Astrocyte (in vitro differentiated cells and primary cell): ENCODE data around the gene IGF2R. TPM values are rescaled to one million over a fixed set of nuclear protein-coding genes. Genes with fewer than 3 reads are reported as not detected.

Source experiments
- DNase-seq: peaks from one replicate; pipeline ENCODE4 v3.0.0-alpha.2; 2010; ENCODE audit warnings: low read depth
- FAIRE-seq: peaks from 2 replicates; lab custom pipeline; 2011; peaks lifted over from hg19 to GRCh38; lab: Jason Lieb, UNC
- H2AFZ ChIP-seq: 2 replicates; pipeline ENCODE4 v1.6.0; 2012; ENCODE audit warnings: low read depth, low read length, inconsistent platforms
- H3K27ac ChIP-seq: 2 replicates; pipeline ENCODE4 v1.5.1; 2011; ENCODE audit warnings: low read depth, low read length, inconsistent platforms
- H3K27me3 ChIP-seq: 2 replicates; pipeline ENCODE4 v1.6.0; 2011; ENCODE audit warnings: low read length, inconsistent platforms; ENCODE audit not compliant: insufficient read depth
- H3K36me3 ChIP-seq: 2 replicates; pipeline ENCODE4 v1.5.1; 2011; ENCODE audit warnings: low read length, inconsistent platforms; ENCODE audit not compliant: insufficient read depth
- H3K4me1 ChIP-seq: 2 replicates; pipeline ENCODE4 v1.5.1; 2011; ENCODE audit warnings: low read length, inconsistent platforms; ENCODE audit not compliant: insufficient read depth
- H3K4me2 ChIP-seq: 2 replicates; pipeline ENCODE4 v1.6.0; 2012; ENCODE audit warnings: low read length, inconsistent platforms
- H3K4me3 ChIP-seq: 2 replicates; pipeline ENCODE4 v1.5.1; 2011; ENCODE audit warnings: low read depth, mild to moderate bottlenecking, low read length, inconsistent platforms; ENCODE audit not compliant: insufficient read depth
- H3K79me2 ChIP-seq: 2 replicates; pipeline ENCODE4 v1.6.0; 2012; ENCODE audit warnings: mild to moderate bottlenecking, low read length, inconsistent platforms; ENCODE audit not compliant: insufficient read depth
- H3K9ac ChIP-seq: 2 replicates; pipeline ENCODE4 v1.6.0; 2012; ENCODE audit warnings: mild to moderate bottlenecking, low read length, inconsistent platforms
- H3K9me3 ChIP-seq: 2 replicates; pipeline ENCODE4 v1.5.1; 2012; ENCODE audit warnings: low read depth, mild to moderate bottlenecking, low read length, inconsistent platforms; ENCODE audit not compliant: insufficient read depth
- H4K20me1 ChIP-seq: 2 replicates; pipeline ENCODE4 v1.6.0; 2012; ENCODE audit warnings: low read length, inconsistent platforms; ENCODE audit not compliant: insufficient read depth
- H3K27ac Mint-ChIP-seq: one replicate; pipeline ENCODE4 v1.8.0; 2021; ENCODE audit warnings: mild to moderate bottlenecking, mixed read lengths; ENCODE audit not compliant: unreplicated experiment
- H3K27me3 Mint-ChIP-seq: one replicate; pipeline ENCODE4 v1.8.0; 2021; ENCODE audit warnings: low read depth, mixed read lengths; ENCODE audit not compliant: unreplicated experiment
- H3K36me3 Mint-ChIP-seq: one replicate; pipeline ENCODE4 v1.8.0; 2021; ENCODE audit warnings: low read depth, mixed read lengths; ENCODE audit not compliant: unreplicated experiment
- H3K4me1 Mint-ChIP-seq: one replicate; pipeline ENCODE4 v1.8.0; 2021; ENCODE audit warnings: low read depth, mixed read lengths; ENCODE audit not compliant: unreplicated experiment
- H3K4me3 Mint-ChIP-seq: one replicate; pipeline ENCODE4 v1.8.0; 2021; ENCODE audit warnings: mild to moderate bottlenecking, moderate library complexity, mixed read lengths; ENCODE audit not compliant: unreplicated experiment
- H3K9me3 Mint-ChIP-seq: one replicate; pipeline ENCODE4 v1.8.0; 2021; ENCODE audit warnings: mild to moderate bottlenecking, mixed read lengths; ENCODE audit not compliant: unreplicated experiment
- EZH2 ChIP-seq: IDR thresholded peaks from 2 replicates; pipeline ENCODE4 v1.6.1; 2012; ENCODE audit warnings: mild to moderate bottlenecking, low read length, inconsistent platforms; ENCODE audit not compliant: insufficient read depth
- total RNA-seq: library from RNA; stranded (reverse); gene quantifications from 2 replicates; pipeline ENCODE4 v1.2.1, GENCODE V29; 2021
- TF ChIP-seq, protein P1 (sequence below): IDR thresholded peaks from 2 replicates; pipeline ENCODE4 v1.5.1; 2011; ENCODE audit warnings: low read depth, mild to moderate bottlenecking, inconsistent platforms, low read length, moderate library complexity; ENCODE audit not compliant: insufficient read depth

IGF2R gene
- total RNA-seq, 1 donor from 2014 or later = 173 TPM

DNA sequence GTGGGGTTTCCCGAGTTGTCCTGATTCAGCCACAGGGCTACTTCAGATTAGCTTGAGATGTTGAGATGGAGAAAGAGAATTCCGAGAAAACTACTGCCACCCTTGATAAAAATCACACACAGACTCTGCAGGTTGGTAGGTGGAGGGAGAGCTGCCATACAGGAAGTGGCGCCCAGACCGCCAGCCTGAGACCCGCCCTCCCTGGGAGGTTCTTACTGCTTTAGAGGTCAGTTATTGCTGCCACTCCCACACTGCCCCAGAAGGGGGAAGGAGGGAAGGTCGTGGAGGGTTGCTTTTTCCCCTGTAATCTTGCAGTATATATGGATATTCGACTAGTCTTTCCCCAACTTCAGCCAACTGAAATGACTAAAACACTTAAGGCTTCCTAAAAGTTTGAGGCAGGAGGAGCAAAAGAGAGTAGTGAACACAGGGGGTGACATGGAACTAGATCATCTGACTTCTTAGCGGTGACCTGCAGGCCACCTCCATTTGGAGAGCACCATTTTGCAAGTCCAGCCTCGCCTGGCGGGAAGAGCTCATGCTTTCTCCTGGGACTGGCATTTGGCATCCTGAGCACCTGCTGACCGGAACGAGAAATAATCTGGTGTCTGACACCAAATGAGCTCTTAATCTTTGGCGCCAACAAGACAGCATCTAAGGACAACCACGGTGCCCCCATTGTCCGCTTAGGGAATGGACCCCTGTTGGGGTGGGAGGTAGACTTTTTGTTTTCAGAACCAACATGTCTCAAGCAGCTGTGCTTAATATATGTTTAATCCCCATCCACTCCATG lies 117.0 kb downstream of the IGF2R start:
- H3K27me3 Mint-ChIP-seq = no peaks in the 10 kb centered on the region
- no peak for TF ChIP-seq EZH2
- TF ChIP-seq, protein P1, sequence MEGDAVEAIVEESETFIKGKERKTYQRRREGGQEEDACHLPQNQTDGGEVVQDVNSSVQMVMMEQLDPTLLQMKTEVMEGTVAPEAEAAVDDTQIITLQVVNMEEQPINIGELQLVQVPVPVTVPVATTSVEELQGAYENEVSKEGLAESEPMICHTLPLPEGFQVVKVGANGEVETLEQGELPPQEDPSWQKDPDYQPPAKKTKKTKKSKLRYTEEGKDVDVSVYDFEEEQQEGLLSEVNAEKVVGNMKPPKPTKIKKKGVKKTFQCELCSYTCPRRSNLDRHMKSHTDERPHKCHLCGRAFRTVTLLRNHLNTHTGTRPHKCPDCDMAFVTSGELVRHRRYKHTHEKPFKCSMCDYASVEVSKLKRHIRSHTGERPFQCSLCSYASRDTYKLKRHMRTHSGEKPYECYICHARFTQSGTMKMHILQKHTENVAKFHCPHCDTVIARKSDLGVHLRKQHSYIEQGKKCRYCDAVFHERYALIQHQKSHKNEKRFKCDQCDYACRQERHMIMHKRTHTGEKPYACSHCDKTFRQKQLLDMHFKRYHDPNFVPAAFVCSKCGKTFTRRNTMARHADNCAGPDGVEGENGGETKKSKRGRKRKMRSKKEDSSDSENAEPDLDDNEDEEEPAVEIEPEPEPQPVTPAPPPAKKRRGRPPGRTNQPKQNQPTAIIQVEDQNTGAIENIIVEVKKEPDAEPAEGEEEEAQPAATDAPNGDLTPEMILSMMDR = no peak
- H3K36me3 ChIP-seq = peaks cover 30% of the 10 kb centered on the region
- no peak overlapping the region for H3K4me2 ChIP-seq
- H3K27ac ChIP-seq = no peak overlapping the region
- FAIRE-seq (no peak), DNase-seq (no peak)
- H3K4me1 ChIP-seq = no peaks in the 10 kb centered on the region
- H3K27me3 ChIP-seq = no peaks in the 10 kb centered on the region
- no peaks in the 10 kb centered on the region for H3K9me3 Mint-ChIP-seq
- no peak overlapping the region for H2AFZ ChIP-seq
- H3K9me3 ChIP-seq = no peaks in the 10 kb centered on the region
- H3K4me3 ChIP-seq = no peak overlapping the region
- no peaks in the 10 kb centered on the region for H3K4me1 Mint-ChIP-seq
- H3K79me2 ChIP-seq = no peaks in the 10 kb centered on the region
- peaks cover 25% of the 10 kb centered on the region for H3K36me3 Mint-ChIP-seq
- no peak overlapping the region for H3K4me3 Mint-ChIP-seq
- H3K9ac ChIP-seq = no peak overlapping the region
- peaks cover 15% of the 10 kb centered on the region for H4K20me1 ChIP-seq
- no peak overlapping the region for H3K27ac Mint-ChIP-seq

DNA sequence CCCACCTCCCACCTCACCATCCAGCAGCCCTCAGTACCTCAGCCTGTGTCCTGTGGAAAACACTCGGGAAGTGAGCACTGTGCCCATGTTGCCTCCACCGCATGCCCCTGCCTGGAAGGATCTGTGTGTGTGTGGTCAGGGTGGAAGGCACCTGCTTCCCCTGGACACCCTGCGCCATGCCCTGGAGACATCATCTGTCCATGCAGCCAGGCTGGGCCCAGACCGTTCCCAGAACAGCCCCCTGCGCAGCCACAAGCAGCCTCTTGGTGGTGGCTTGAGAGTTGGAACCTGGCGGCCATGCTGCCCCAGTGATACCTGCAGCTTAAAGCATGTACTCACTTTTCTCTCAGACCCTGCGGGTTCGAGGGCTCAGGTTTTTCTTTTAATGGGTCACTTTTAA lies 117.9 kb downstream of the IGF2R start:
- H3K27ac ChIP-seq = no peak overlapping the region
- no peak overlapping the region for H2AFZ ChIP-seq
- H3K9me3 Mint-ChIP-seq = no peaks in the 10 kb centered on the region
- H3K4me1 ChIP-seq = no peaks in the 10 kb centered on the region
- H3K27me3 Mint-ChIP-seq = no peaks in the 10 kb centered on the region
- no peak overlapping the region for H3K27ac Mint-ChIP-seq
- H3K9me3 ChIP-seq = no peaks in the 10 kb centered on the region
- no peak for DNase-seq
- H3K4me3 ChIP-seq = no peak overlapping the region
- H3K36me3 Mint-ChIP-seq = peaks cover 19% of the 10 kb centered on the region
- H3K9ac ChIP-seq = no peak overlapping the region
- peaks cover 15% of the 10 kb centered on the region for H4K20me1 ChIP-seq
- H3K79me2 ChIP-seq = no peaks in the 10 kb centered on the region
- H3K4me2 ChIP-seq = no peak overlapping the region
- no peak overlapping the region for H3K4me3 Mint-ChIP-seq
- FAIRE-seq = no peak
- TF ChIP-seq, protein P1 = no peak
- TF ChIP-seq EZH2 = no peak
- H3K27me3 ChIP-seq = no peaks in the 10 kb centered on the region
- peaks cover 30% of the 10 kb centered on the region for H3K36me3 ChIP-seq
- no peaks in the 10 kb centered on the region for H3K4me1 Mint-ChIP-seq
